BE2C (cell line): ENCODE measurements around the gene ADAMTSL1.

Experiments used
- DNase-seq: peaks from one replicate; pipeline ENCODE4 v3.0.0-alpha.2; 2020
- H3K27me3 ChIP-seq: fragments of 250-450 bp; sonication (Bioruptor Pico); 2 replicates; pipeline ENCODE4 v1.5.1; 2020; ENCODE audit warnings: mild to moderate bottlenecking
- H3K36me3 ChIP-seq: fragments of 250-450 bp; sonication (Bioruptor Pico); 2 replicates; pipeline ENCODE4 v1.5.1; 2020; ENCODE audit warnings: mild to moderate bottlenecking
- H3K4me1 ChIP-seq: fragments of 250-450 bp; sonication (Bioruptor Pico); 2 replicates; pipeline ENCODE4 v1.5.1; 2020
- H3K4me3 ChIP-seq: 2 replicates; pipeline ENCODE4 v1.5.1; 2011; ENCODE audit warnings: low read depth, low read length
- H3K9me3 ChIP-seq: fragments of 250-450 bp; sonication (Bioruptor Pico); 2 replicates; pipeline ENCODE4 v1.5.1; 2020
- TF ChIP-seq, protein P1 (sequence below): IDR thresholded peaks from 2 replicates; pipeline ENCODE4 v1.5.1; 2012; ENCODE audit warnings: mild to moderate bottlenecking, low read depth, low read length

Gene ADAMTSL1

DNA sequence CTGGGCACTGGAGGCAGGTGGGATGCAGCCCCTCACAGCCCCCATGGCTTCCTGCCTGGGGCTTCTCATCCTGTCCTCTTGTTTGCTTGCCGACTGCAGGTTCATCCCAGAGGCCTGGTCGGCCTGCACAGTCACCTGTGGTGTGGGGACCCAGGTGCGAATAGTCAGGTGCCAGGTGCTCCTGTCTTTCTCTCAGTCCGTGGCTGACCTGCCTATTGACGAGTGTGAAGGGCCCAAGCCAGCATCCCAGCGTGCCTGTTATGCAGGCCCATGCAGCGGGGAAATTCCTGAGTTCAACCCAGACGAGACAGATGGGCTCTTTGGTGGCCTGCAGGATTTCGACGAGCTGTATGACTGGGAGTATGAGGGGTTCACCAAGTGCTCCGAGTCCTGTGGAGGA lies 232.7 kb downstream of the ADAMTSL1 start:
- TF ChIP-seq, protein P1, sequence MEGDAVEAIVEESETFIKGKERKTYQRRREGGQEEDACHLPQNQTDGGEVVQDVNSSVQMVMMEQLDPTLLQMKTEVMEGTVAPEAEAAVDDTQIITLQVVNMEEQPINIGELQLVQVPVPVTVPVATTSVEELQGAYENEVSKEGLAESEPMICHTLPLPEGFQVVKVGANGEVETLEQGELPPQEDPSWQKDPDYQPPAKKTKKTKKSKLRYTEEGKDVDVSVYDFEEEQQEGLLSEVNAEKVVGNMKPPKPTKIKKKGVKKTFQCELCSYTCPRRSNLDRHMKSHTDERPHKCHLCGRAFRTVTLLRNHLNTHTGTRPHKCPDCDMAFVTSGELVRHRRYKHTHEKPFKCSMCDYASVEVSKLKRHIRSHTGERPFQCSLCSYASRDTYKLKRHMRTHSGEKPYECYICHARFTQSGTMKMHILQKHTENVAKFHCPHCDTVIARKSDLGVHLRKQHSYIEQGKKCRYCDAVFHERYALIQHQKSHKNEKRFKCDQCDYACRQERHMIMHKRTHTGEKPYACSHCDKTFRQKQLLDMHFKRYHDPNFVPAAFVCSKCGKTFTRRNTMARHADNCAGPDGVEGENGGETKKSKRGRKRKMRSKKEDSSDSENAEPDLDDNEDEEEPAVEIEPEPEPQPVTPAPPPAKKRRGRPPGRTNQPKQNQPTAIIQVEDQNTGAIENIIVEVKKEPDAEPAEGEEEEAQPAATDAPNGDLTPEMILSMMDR = no peak
- Histone ChIP-seq H3K36me3 (no peaks in the 10 kb centered on the region), H3K4me1 (no peaks in the 10 kb centered on the region), H3K9me3 (no peaks in the 10 kb centered on the region), H3K4me3 (no peak overlapping the region), H3K27me3 (no peaks in the 10 kb centered on the region)
- no peak for DNase-seq

DNA sequence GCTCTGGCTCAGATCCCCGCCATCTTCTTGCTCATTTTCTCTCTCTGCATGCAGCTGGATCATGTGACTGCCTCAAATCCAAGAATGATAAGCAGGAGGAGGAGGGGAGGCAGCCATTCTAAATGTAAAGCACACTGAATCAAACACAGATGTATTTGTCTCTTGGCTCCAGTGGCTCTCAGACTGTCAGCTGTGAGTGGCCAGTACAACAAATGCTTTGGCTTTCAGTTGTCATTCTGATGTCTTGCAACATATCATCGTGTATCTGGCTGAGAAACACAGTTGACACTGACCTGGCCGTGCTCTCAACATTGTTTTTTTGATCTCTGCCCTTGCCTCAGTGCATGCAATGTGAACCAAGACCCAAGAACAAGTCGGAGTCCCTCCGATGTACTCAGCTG lies 233.1 kb downstream of the ADAMTSL1 start:
- Histone ChIP-seq H3K4me1 (no peaks in the 10 kb centered on the region), H3K27me3 (no peaks in the 10 kb centered on the region), H3K4me3 (no peak overlapping the region), H3K9me3 (no peaks in the 10 kb centered on the region), H3K36me3 (no peaks in the 10 kb centered on the region)
- TF ChIP-seq, protein P1 = no peak
- no peak for DNase-seq

DNA sequence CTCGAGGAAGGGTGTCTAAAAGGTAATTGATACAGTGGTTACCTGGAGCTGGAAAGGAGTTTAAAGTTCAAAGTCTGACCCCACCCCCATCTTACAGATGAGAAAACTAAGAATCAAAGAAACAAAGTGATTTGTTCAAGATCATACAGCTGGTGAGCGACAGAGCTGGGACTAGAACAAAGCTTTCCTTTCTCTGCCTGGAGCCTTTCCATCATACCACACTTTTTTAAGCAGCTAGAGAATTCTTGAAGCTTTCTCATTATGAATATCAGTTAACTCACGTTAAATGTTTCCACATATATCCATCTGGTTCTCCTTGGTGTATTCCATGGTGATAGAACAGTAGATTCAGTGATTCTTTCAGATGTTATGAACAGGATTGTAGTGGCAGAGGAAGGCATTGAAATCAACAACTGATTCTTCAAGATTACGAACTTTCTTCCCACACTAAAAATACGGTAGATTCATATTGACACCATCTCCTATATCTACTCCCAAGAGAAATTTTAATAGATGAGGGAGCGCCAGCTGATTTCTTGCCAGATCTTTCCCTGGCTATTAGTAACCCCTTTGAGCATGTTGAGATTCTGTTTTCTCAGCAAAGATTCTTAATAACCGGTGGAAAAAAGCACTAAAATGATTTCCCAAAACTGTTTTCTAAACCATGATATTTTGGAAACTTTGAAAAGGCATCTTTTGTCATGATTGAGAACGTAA lies 233.7 kb downstream of the ADAMTSL1 start:
- no peak for DNase-seq
- TF ChIP-seq, protein P1 = no peak
- H3K9me3 ChIP-seq = no peaks in the 10 kb centered on the region
- H3K36me3 ChIP-seq = no peaks in the 10 kb centered on the region
- no peaks in the 10 kb centered on the region for H3K4me1 ChIP-seq
- no peak overlapping the region for H3K4me3 ChIP-seq
- H3K27me3 ChIP-seq = no peaks in the 10 kb centered on the region

DNA sequence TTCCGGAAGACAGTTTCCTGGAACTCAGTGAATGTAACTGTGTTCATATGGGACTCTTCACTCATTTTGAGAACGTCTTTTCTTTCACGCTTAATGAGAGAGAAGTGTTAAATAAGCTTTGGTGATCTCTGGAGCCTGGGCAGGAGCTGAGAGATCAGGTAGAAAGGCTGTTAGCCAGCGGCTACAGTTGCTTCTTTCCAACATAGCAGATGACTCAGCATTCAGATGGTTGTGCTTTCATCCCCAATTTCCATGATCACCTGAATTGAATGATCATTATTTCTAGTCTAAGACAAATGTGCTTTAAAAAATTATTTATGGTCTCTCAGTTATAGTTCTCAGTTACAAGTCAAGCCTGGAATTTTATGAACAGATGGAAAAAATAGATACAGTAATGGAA lies 234.5 kb downstream of the ADAMTSL1 start:
- Histone ChIP-seq H3K9me3 (no peaks in the 10 kb centered on the region), H3K4me3 (no peak overlapping the region), H3K36me3 (no peaks in the 10 kb centered on the region), H3K4me1 (no peaks in the 10 kb centered on the region), H3K27me3 (no peaks in the 10 kb centered on the region)
- DNase-seq = no peak
- TF ChIP-seq, protein P1 = no peak

DNA sequence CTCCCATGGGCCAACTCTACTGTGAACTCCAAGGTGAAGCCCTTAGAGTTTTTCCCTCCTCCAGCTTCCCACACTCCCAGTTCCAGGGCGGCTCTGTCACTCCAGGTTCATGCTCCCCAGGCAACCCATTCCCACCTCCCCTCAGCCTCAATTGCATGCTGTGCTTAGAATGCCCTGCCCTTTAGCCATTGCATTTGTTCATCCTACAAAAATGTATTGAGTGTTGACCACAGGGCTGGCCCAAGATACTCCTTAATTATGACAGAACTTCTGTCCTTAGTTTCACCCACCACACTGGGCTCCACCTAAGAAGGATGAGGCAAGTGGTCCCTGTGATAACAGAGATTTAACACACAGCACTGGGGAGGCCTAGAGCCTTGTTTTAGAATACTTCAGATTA lies 236.1 kb downstream of the ADAMTSL1 start:
- H3K9me3 ChIP-seq = no peaks in the 10 kb centered on the region
- no peaks in the 10 kb centered on the region for H3K36me3 ChIP-seq
- TF ChIP-seq, protein P1 = no peak
- H3K27me3 ChIP-seq = no peaks in the 10 kb centered on the region
- DNase-seq = no peak
- no peaks in the 10 kb centered on the region for H3K4me1 ChIP-seq
- H3K4me3 ChIP-seq = no peak overlapping the region

DNA sequence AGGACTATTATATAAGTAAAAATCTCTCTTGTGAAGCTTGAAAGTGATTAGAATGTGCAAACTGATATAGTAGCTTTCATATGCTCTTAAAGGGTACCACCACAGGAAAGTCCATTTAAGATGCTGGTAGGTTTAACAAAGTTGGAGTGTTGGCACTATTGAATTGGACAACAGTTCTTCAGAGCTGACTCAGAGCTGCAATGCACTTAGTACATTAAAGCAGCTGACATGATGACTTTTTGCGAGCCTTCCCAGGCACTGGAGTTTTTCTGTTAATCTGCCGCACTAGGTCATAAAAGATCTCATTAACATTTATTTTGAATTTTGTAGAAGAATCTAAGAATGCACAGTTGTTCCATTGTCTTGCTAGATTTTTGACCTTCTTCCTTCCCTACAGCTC lies 243.8 kb downstream of the ADAMTSL1 start:
- TF ChIP-seq, protein P1 = no peak
- no peak for DNase-seq

More for the DNA sequence above, 243.8 kb downstream of the ADAMTSL1 start:
- H3K9me3 ChIP-seq = no peaks in the 10 kb centered on the region
- H3K4me1 ChIP-seq = no peaks in the 10 kb centered on the region
- H3K4me3 ChIP-seq = no peak overlapping the region
- H3K36me3 ChIP-seq = no peaks in the 10 kb centered on the region
- no peaks in the 10 kb centered on the region for H3K27me3 ChIP-seq
